ENCODE results near the gene DHX57.
"Not testable (repeated sequence)": the region's sequence is repeated elsewhere in the genome, so short reads cannot be mapped to it uniquely, and the experiment has no call there.

Gene DHX57

DNA sequence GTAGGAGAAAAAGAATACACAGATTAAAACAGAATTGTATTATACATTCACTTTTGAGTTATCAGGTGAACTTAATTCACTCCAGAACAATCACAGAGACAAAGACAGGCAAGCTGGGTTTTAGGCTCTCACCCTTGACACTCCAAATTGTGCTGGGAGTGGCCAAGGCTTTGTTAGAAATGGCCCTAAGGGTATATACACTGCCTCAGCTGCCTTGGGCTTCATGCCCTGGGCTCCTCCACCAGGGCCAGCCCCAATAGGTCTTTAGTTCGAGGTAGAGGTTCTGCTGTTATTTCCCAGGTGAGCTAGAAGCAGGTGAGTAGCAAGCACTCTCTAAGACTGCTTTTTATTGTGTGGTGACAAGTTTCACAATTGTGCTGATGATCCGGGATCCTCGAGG is 77.8 kb downstream of the DHX57 start:
- DNase-seq (ENCODE audit: low spot score), result no peak

DNA sequence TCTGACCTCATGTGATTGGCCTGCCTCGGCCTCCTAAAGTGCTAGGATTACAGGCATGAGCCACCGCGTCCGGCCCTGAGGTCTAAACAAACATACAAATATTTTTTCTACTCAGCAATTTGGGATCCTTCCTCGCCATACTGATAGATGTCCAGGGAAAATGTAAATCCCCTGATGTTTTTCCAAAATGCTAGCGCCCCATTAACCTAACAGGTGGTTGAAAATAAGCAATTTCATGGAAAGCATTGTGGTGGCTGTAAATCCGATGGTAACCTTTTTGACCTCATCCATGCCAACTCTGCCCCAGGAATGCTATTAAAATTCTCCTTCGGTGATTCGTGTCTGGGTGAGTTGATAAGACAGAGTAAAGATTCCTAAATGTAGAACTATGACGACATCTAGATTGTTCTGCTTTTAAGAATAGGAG is 78.5 kb downstream of the DHX57 start:
- DNase-seq (ENCODE audit: low spot score), result no peak

DNA sequence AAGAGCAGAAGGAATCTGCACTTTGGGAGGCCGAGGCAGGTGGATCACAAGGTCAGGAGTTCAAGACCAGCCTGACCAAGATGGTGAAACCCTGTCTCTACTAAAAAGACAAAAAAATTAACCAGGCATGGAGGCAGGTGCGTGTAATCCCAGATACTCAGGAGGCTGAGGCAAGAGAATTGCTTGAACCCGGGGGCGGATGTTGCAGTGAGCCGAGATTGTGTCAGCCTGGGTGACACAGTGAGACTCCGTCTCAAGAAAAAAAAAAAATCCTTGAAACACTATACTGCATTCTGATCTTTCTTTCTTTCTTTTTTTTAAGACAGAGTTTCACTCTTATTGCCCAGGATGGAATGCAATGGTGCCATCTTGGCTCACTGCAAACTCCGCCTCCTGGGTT is 80.7 kb downstream of the DHX57 start:
- not testable (repeated sequence) for DNase-seq (ENCODE audit: low spot score)

DNA sequence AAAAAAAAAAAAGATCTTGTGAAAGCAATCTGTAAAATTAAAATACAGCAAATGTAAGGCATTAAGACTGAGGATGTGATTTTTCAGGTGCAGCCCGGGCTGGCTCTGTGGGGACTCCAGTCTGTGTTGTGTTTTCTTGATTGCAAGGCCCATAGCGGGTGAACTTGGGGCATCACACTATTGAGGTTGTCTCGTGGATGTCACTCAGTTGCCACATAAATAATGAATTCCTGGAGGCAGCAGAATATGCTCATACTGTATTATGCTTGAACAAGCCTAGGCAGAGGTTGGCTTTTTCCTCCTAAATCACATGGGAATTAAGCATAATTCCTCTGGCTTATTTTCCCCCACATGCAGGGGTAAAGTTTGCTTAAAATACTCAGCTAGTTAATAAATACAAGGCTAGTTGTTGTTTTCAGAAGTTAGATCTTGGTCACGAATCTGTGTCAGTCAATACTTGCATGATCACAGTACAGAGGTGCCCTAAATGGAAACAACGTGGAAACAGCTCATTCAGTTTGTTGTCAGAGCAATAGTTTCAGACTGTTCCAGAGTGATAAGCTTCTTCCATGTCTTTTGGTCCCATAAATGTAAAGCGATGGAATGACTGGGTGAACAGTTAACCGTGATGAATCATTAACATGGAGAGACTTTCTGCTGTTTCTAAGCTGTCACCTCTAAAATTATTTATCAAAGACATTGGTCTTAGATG is 81.3 kb downstream of the DHX57 start:
- DNase-seq (ENCODE audit: low spot score), result no peak

DNA sequence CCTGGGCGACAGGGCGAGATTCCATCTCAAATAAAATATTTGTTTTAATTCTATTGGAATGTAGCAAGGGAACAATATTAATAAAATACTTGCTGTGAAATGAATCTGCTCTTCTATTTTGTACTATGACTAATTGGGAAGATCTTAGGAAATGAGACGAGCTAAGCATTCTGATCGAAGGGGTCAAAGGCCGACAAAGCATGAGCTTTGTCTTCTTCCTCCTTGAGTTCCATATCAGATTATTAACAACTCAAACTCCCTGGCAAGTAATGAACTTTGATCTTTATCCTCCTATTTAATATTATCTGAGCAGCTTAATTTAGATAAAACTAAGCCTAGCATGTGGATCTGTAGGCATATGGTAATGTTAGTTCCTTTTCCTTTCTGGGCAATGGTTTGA is 82.2 kb downstream of the DHX57 start:
- DNase-seq (ENCODE audit: low spot score), result no peak

DNA sequence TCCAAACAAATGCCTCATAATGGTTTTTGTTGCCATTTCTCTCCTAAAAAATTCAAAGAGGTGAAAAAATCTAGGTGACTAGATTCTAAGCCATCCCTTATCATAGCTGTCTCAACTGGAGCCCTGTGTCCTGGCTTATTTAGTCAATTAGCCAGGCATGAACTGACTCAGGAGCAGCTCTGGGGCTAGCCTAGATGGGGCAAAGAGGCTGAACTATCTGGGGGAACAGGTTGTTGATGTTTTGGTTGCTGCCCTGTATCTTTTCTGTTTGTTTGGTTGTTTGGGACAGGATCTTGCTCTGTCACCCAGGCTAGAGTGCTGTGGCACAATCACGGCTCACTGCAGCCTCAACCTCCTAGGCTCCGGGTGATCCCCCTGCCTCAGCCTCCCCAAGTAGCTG is 83.0 kb downstream of the DHX57 start:
- DNase-seq (ENCODE audit: low spot score), result no peak

DNA sequence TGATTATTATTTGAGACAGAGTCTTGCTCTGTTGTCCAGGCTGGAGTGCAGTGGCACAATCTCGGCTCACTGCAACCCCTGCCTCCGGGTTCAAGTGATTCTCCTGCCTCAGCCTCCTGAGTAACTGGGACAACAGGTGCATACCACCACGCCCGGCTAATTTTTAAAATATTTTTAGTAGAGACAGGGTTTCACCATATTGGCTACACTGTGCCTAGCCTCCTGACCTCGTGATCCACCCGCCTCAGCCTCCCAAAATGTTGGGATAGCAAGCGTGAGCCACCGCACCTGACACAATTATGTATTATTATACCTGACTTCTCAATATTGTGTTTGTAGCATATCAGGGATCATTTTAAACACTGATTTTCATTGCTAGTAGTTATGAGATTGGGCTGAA is 83.4 kb downstream of the DHX57 start:
- not testable (repeated sequence) for DNase-seq (ENCODE audit: low spot score)

DNA sequence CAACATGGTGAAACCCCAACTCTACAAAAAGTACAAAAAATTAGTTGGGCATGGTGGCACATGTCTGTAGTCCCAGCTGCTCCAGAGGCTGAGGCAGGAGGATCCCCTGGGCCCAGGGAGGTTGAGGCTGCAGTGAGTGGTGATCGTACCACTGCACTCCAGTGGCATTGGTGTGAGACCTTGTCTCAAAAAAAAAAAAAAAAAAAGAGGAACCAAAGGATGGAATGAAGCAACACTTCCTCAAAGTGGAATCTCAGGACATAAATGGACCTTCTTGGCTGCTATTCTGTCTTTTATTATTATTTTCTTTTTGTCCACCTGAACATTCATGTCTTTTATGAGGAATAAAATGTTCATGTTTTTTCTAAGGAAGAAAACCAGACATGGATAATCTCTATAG is 84.0 kb downstream of the DHX57 start:
- DNase-seq (ENCODE audit: low spot score), result no peak

DNA sequence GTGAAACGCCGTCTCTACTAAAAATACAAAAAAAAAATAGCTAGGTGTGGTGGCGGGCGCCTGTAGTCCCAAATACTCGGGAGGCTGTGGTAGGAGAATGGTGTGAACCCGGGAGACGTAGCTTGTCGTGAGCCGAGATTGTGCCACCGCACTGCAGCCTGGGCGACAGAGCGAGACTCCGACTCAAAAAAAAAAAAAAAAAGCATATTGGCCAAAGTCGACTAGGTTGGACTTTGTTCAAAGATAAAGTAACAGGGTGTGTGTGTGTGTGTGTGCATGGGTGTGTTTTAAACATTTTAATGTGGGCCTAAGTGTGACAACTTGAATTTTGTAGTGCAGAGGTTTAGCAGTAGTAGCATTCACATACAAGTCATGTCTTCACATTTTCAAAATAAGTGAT is 86.0 kb downstream of the DHX57 start:
- DNase-seq (ENCODE audit: low spot score), result no peak

DNA sequence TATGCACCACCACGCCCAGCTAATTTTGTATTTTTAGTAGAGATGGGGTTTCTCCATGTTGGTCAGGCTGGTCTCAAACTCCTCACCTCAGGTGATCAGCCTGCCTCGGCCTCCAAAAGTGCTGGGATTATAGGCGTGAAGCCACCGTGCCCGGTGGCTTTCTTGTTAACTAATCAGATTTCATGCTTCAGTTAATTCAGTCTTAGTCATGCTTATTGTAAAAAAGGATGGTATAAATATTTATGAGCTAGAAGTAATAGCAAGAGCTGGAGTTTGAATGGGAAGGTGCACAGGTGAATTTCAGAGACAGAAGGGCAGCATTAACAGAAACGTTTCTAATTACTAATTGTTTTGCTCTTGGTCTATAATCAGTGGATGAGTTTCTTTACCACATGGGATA is 87.4 kb downstream of the DHX57 start:
- DNase-seq (ENCODE audit: low spot score), result no peak

DNA sequence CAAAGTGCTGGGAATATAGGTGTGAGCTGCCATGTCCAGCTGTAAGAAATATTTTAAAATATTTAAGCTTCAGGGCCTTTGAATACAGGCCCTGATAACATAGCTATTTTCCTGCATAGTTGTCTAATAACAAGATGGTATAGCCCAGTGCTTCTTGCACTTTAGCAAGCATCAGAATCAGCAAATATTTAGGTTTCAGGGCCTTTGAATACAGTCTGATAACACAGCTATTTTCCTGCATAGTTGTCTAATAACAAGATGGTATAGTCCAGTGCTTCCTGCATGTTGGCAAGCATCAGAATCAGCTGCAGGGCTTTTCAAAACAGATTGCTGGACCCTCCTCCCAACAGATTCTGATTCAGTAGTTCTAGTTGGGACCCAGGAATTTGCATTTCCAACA is 92.1 kb downstream of the DHX57 start:
- no peak for DNase-seq (ENCODE audit: low spot score)

DNA sequence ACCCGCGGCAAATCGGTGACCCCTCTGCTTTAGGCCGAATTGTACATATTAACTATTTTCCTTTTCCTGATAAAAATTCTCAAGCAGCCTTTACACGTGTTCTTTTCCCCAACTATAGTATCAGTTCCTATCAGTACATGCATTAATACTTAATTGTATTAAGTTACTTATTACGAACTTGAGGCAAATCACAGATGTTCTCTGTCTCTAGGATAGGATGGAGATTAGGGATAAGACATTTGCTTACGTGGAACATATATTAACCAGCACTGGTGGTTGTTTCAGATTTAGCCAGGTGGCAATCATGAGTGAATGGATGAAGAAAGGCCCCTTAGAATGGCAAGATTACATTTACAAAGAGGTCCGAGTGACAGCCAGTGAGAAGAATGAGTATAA is 97.0 kb downstream of the DHX57 start:
- DNase-seq (ENCODE audit: low spot score), result no peak

DNA sequence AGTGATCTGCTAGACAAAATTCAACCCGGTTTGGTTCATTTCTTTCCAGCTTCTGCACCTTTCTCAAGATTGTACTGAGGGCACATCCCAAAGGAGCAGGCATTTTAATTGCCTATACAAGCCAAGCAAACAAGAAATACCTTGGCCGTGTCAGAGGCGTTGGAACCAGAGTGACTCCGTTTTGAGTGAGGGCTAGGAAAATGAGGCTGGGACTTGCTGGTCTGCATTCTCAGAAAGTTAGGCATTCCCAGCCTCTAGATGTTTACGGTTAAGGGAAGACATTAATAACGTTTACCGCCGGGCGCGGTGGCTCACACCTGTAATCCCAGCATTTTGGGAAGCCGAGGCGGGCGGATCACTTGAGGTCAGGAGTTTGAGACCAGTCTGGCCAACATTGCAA is 99.2 kb downstream of the DHX57 start:
- no peak for DNase-seq (ENCODE audit: low spot score)

DNA sequence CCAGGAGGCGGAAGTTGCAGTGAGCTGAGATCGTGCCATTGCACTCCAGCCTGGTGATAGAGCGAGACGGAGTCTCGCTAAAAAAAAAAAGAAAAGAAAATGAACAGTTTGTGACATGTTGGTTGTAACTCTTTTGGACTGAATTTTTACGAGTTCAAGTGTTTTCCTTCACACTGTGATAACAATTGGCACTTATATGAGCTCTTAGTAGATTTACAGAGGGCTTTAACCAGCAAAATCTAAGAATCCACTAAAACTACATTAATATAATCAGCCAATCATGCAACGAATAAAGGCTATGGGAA is 99.9 kb downstream of the DHX57 start:
- DNase-seq (ENCODE audit: low spot score), result no peak

DNA sequence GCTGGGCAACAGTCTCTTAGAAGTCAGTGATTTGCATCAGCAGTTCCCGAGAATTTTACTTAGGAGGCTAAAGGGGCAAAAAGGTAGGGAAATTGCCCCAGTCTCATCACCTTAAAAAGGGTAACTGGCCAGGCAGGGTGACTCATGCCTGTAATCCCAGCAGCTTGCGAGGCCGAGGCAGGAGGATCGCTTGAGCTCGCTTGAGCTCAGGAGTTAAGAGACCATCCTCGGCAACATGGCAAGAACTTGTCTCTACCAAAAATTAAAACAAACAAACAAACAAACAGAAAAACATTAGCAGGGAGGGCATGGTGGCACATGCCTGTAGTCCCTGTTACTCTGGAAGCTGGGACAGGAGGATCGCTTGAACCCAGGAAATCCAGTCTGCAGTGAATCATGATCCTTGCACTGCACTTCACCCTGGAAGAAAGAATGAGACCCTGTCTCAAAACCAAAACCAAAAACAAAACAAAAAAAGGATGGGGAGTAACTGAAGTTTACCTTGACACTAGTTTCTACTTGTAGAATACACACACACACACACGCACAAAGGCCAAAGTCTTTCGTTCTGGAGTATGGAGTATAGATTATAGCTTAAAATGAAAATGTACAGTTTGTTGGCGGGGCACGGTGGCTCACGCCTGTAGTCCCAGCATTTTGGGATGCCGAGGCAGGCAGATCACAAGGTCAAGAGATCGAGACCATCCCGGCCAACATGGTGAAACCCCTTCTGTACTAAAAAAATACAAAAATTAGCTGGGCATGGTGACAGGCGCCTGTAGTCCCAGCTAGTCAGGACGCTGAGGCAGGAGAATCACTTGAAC is 100.4 kb downstream of the DHX57 start:
- no peak for DNase-seq (ENCODE audit: low spot score)

DNA sequence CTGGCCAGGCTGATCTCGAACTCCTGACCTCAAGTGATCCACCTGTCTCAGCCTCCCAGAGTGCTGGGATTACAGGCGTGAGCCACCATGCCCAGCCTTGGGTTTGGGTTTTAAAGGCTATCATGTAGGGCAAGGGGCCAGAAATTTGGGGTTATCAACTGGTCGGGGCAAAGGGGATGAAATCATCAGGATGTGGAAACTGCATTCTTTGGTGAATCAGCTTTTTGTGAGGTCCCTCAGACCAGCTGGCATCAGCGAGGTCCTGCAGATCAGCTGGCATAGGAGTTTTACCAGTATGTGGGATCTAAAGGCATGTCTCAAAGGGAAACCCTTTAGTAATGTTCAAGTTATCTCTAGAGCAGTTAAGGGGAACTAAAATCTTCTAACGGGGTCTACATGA is 104.1 kb downstream of the DHX57 start:
- DNase-seq (ENCODE audit: low spot score), result no peak

DNA sequence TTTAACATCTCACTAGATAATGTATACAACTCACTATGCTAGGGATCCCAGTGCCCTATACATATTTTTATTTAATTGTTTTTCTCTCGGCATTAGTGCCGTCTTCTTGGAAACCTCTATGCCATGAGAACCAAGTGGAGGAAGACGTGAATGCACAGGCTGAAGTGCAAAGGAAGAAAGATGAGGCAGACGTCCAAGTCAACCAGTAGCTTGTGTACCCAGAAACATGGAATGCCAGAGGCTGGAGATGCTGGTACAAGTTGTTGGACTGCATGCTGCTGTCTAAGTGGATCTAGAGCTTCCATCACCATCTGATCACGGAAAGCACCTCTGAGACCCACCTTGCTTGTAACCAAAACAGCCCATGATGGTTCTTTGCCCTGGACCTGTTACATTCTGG is 110.2 kb downstream of the DHX57 start:
- no peak for DNase-seq (ENCODE audit: low spot score)

DNA sequence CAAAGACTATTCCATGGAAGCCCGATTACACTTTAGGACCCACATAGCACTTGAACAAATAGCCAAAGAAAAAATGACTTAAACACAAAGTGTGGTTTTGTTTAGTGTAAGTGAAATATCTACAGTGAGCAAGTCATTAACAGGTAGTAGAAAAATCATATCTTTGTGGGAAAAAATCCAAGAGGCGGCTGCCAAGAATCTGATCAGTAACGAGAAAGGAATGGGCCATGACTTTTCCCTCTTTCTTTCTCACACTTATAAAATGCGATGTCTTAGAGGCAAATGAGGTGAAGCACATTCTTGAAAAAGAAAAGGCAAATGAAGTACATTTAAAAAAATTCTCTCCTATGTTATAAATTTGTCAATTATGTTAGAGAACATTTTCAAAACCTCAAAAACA is 110.6 kb downstream of the DHX57 start:
- no peak for DNase-seq (ENCODE audit: low spot score)

DNA sequence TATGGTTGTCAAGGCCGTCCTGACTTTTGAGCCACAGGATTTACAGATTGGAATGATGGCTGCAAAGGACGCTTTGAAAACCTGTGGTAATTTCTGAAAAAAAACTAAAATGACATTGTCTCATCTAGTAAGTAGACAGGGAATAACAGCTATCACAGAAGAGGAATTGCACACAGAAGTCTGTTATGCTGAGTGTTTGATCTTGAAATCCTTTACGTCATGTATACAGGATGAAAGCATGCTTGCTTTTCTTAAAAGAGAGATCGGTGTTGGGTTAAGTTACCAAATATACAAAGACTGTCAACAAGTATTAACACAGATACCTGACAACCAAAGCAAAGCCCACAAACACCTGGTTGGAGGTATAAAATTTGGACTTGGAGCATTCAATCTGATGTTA is 112.0 kb downstream of the DHX57 start:
- no peak for DNase-seq (ENCODE audit: low spot score)

DNA sequence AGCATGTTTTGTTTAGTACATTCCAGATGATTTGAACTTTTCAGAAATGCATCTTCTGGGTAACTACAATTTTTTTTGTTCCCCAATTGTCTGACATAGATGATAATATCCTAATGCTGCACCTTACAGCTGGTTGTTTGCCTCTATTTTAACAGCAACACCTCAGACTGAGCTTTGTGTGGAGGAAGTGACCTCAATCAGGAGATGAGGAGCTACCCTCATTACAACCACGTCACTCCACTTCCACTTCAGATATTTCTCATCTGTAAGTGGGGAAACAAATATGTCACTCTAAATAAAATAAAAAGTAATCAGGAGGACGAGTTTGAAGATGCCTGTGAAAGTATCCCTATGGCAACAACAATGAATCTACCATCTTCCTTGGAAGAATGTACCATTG is 112.5 kb downstream of the DHX57 start:
- no peak for DNase-seq (ENCODE audit: low spot score)

DNA sequence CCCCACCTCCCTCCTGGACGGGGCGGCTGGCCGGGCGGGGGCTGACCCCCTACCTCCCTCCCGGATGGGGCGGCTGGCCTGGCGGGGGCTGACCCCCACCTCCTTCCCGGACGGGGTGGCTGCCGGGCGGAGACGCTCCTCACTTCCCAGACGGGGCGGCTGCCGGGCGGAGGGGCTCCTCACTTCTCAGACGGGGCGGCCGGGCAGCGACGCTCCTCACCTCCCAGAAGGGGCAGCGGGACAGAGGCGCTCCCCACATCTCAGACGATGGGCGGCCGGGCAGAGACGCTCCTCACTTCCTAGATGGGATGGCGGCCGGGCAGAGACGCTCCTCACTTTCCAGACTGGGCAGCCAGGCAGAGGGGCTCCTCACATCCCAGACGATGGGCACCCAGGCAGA is 119.8 kb downstream of the DHX57 start:
- DNase-seq (ENCODE audit: low spot score), result not testable (repeated sequence)

DNA sequence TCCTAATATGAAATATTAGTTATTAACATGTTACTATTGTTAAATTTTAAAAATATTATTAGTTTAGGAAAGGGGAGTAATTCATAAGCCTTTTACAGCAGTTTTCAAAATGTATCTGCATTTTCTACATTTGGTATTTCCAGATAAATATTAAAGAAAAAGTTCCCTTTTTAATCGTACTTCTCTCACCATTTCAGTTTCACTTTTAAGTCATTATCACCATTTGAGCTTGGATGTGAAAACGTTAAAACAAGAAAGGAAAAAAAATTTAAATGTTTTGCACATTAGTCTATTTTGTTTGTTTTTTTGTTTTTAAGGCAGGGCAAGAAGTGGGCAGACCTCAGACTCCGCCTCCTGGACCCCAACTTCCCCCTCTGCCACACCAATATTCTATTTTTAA is 121.2 kb downstream of the DHX57 start:
- no peak for DNase-seq (ENCODE audit: low spot score)

DNA sequence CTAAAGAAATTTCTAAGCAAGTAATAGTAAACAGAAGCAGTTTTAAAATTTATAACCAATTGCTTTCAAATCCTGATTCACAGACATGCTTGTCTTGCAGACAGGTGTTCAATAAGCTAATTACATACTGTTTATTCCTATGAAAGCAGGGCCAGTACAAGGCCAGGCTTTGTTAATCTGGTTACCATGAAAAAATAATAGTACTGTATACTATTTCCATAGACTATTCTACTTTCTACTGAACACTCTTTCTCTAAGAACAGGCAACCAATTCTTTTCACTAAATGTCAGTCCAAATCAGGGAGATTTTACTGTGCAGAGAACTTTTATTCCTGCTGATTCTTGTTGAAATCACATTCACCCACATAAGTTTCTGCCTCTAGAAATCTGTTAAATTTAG is 121.7 kb downstream of the DHX57 start:
- DNase-seq (ENCODE audit: low spot score), result no peak
